Small intestine (tissue), 7 donors: ENCODE data around the gene MST1R. TPM values are rescaled to one million over a fixed set of nuclear protein-coding genes. Genes with fewer than 3 reads are reported as not detected.

ENCODE experiments used
- DNase-seq, 2 donors: peaks; one replicate each; pipeline versions ENCODE4 v3.0.0 to v3.0.0-alpha.2; 2013
- FAIRE-seq: peaks from 2 replicates; lab custom pipeline; 2012; peaks lifted over from hg19 to GRCh38; lab: Jason Lieb, UNC
- H3K27ac ChIP-seq, 3 donors: one replicate each; pipeline ENCODE4 v1.5.1; 2013; ENCODE audit warnings: low read length in 2 of 3, mild to moderate bottlenecking in 2 of 3, control low read depth in 1 of 3, inconsistent platforms in 1 of 3, low read depth in 1 of 3, moderate library complexity in 1 of 3
- H3K27me3 ChIP-seq, 3 donors: one replicate each; pipeline ENCODE4 v1.6.1; 2013; ENCODE audit warnings: low read length in 3 of 3, inconsistent platforms in 1 of 3; ENCODE audit not compliant: control insufficient read depth in 3 of 3, insufficient read depth in 3 of 3
- H3K36me3 ChIP-seq, 3 donors: one replicate each; pipeline ENCODE4 v1.6.1; 2013; ENCODE audit warnings: low read length in 3 of 3, inconsistent platforms in 1 of 3, low read depth in 1 of 3, mild to moderate bottlenecking in 1 of 3, moderate library complexity in 1 of 3; ENCODE audit not compliant: control insufficient read depth in 3 of 3, insufficient read depth in 2 of 3
- H3K4me1 ChIP-seq, 3 donors: one replicate each; pipeline ENCODE4 v1.6.1; 2013; ENCODE audit warnings: low read length in 2 of 3, inconsistent platforms in 1 of 3, low read depth in 1 of 3, mild to moderate bottlenecking in 1 of 3, moderate library complexity in 1 of 3; ENCODE audit not compliant: control insufficient read depth in 3 of 3, insufficient read depth in 2 of 3
- H3K4me3 ChIP-seq, 3 donors: one replicate each; pipeline ENCODE4 v1.5.1; 2013; ENCODE audit warnings: low read length in 3 of 3, control low read depth in 1 of 3, inconsistent platforms in 1 of 3, low read depth in 1 of 3, mild to moderate bottlenecking in 1 of 3, moderate library complexity in 1 of 3
- H3K9me3 ChIP-seq, 2 donors: one replicate each; pipeline ENCODE4 v1.6.1; 2013; ENCODE audit warnings: low read depth in 1 of 2, low read length in 1 of 2; ENCODE audit not compliant: control insufficient read depth in 2 of 2, insufficient read depth in 1 of 2
- WGBS, 3 donors: extraction: QIAGEN DNeasy Blood & Tissue Kit; methylation state at CpG; one replicate each; pipeline ENCODE4 v1.1.7; 2013; 5-methylcytosine and 5-hydroxymethylcytosine counted together
- polyA plus RNA-seq, 4 donors: library from polyadenylated mRNA; stranded (reverse) in 3 of 4; unstranded in 1 of 4; fragments of 200-250 nt in 3 of 4; fragments of 120-200 nt in 1 of 4; gene quantifications; one replicate each; pipeline versions ENCODE4 v1.2.1 to v1.2.3, GENCODE V29; 2013
- donor health status: healthy with polysubstance abuse.
- donor health status: control.
- donor health status: control.
- donor health status: Bipolar disorder and iron deficiency.
- donor health status: healthy.

The MST1R gene
- polyA plus RNA-seq, 4 donors, result 46.8 to 145 (median 84.5) TPM

DNA sequence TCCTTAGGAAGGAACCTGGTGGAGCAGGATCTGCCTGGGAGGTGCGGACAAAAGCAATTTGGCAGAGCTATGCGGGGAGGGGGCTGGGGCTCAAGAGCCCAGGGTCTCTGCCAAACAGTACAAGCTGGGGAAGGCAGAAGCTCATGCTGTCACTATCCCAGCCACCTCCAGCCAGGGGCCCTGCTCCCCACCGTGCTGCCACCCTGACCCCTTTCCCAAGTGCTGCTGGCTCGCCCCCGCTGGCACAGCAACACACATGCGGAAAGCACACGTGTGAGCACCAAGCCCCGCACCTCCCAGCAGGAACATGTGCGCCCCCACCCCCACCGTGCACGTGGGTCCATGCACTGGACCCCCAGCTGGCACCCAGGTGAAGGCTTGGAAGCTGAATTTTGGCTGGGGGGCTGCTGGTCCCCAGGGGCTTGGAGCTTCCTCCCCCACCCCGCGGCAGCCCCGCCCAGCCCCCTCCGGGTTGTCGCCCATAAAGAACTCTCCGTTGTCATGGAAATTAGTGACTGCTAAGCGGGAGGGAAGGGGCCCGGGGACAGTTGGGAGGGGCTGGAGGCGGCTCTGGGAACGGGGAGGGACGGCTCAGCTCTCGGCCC, 34.7 kb downstream of the MST1R start:
- Histone ChIP-seq H3K4me1 (peaks cover 7 to 44% (median 11%) of the 10 kb centered on the region in 3 donors), H3K4me3 (peak overlapping the region in 2 of 3 donors; percentile 22 to 48), H3K36me3 (peaks cover 0 to 2% (median 0%) of the 10 kb centered on the region in 3 donors), H3K27me3 (peaks cover 0 to 21% (median 17%) of the 10 kb centered on the region in 3 donors), H3K9me3 (no peaks in the 10 kb centered on the region), H3K27ac (no peak overlapping the region)
- DNase-seq (no peak), FAIRE-seq (no peak)
- 4 to 7% (median 4%) methylated on average over 18 to 23 of the region's 23 CpGs for WGBS, 3 donors

DNA sequence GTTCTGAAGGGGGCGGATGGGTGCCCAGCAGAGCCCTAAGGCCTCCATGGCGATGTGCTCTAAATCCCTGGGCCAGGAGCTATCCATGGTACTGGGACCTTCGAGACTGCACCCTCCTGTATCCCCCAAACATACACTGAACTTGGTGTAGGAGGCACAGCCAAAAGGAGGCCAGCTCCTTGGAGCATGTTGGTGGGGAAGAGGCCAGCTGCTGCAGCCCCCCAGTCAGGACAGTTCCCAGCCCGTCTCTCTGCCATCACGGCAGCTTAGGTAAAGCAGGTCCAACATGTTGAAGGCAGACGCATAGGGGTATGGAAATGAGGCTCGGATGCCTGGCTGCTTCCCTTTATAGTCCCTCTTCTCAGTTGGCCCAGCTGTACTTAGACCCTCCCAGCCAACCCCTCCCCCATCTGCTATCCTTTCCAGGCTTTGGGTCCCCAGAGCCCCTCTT, 35.8 kb downstream of the MST1R start:
- WGBS, 3 donors, result 23 to 35% (median 33%) methylated on average over 7 of the region's 7 CpGs
- Histone ChIP-seq H3K27me3 (peaks cover 0 to 21% (median 17%) of the 10 kb centered on the region in 3 donors), H3K4me3 (no peak overlapping the region), H3K4me1 (peaks cover 2 to 34% (median 4%) of the 10 kb centered on the region in 3 donors), H3K9me3 (no peaks in the 10 kb centered on the region), H3K36me3 (no peaks in the 10 kb centered on the region), H3K27ac (no peak overlapping the region)
- FAIRE-seq (no peak), DNase-seq (peak in 1 of 2 donors; percentile 68)

DNA sequence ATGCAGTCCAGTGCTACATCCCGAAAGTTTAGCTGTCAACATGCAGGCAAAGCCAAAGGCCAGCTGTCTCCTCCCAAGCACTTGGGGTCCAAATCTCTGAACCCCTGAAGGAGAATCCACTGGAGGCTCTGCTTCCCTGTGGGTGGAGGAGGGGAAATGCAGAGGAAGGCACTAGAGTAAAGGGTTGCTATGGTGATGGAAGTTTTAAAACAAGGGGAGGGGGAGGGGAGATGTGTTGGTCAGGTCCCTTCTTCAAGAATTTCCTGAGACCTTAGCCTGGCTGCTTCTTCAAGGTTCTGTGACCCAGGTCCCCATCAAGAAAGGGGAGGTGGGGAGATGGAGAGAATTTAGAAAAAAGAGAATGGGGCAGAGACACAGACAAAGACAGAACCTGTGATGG, 36.3 kb downstream of the MST1R start:
- H3K27ac ChIP-seq, result no peak overlapping the region
- H3K9me3 ChIP-seq, result no peaks in the 10 kb centered on the region
- no peak overlapping the region for H3K4me3 ChIP-seq
- no peak for FAIRE-seq
- H3K36me3 ChIP-seq, result no peaks in the 10 kb centered on the region
- peaks cover 0 to 21% (median 17%) of the 10 kb centered on the region in 3 donors for H3K27me3 ChIP-seq
- peaks cover 0 to 29% (median 0%) of the 10 kb centered on the region in 3 donors for H3K4me1 ChIP-seq
- WGBS, 3 donors, result 82 to 100% (median 100%) methylated on average over 1 of the region's 1 CpG
- DNase-seq, result no peak

DNA sequence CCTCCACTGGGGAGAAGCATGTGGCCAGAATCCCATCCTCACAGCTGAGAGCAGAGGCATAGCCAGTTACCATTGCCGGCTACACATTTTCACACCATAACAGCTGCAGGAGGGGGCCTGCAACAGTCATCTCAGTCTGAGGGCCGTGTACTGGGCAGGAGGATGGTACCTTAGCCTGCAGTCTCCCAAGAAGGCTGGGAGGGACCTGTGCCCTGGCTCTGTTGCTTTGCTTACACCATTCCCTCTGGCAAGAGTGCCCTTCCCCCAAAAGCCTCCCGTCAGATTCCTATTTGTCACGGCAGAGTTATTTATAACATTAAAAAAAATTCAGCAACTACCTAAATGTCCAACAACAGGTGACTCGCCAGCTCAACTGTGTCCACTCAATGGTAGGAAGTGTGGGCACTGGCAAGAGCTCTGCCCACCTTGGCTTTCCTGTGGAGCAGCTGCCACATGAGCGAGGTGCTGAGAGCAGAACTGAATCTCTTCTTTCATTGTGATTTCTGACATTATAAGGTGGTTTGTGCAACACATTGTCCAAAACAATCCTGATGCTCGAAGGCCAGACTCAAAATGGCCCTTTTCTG, 38.4 kb downstream of the MST1R start:
- 44 to 60% (median 52%) methylated on average over 7 of the region's 7 CpGs for WGBS, 3 donors
- no peak for FAIRE-seq
- H3K4me1 ChIP-seq, result peaks cover 0 to 16% (median 0%) of the 10 kb centered on the region in 3 donors

DNA sequence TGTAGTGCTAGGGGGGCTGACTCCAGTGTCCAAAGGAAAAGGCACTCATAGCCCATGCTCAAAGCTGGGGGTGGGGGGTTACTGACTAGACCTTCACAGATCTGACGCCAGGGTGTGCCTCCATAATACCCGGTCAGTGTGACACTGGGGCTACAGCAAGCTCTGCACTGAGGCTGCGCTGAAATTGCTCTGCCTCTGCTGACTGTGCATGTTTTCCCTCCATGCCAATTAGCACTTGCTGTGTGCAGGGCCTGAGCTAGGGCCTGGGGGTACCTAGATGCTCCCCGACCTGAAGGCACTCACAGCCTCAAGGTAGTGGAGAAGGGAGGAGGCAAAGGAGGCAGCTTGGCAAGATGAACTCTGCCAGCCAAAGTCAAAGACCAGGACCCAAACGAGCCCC, 39.2 kb downstream of the MST1R start:
- H3K4me1 ChIP-seq, result peaks cover 0 to 11% (median 0%) of the 10 kb centered on the region in 3 donors
- FAIRE-seq (no peak), DNase-seq (no peak)
- H3K27me3 ChIP-seq, result peaks cover 0 to 16% (median 14%) of the 10 kb centered on the region in 3 donors
- WGBS, 3 donors, result 65 to 66% (median 65%) methylated on average over 5 of the region's 5 CpGs
- H3K27ac ChIP-seq, result no peak overlapping the region
- peaks cover 0 to 23% (median 0%) of the 10 kb centered on the region in 3 donors for H3K36me3 ChIP-seq
- H3K9me3 ChIP-seq, result no peaks in the 10 kb centered on the region
- no peak overlapping the region for H3K4me3 ChIP-seq

More for the DNA sequence above, 38.4 kb downstream of the MST1R start:
- no peak overlapping the region for H3K4me3 ChIP-seq
- DNase-seq, result no peak
- H3K27me3 ChIP-seq, result peaks cover 0 to 17% (median 15%) of the 10 kb centered on the region in 3 donors
- peaks cover 0 to 15% (median 0%) of the 10 kb centered on the region in 3 donors for H3K36me3 ChIP-seq
- no peaks in the 10 kb centered on the region for H3K9me3 ChIP-seq
- no peak overlapping the region for H3K27ac ChIP-seq

DNA sequence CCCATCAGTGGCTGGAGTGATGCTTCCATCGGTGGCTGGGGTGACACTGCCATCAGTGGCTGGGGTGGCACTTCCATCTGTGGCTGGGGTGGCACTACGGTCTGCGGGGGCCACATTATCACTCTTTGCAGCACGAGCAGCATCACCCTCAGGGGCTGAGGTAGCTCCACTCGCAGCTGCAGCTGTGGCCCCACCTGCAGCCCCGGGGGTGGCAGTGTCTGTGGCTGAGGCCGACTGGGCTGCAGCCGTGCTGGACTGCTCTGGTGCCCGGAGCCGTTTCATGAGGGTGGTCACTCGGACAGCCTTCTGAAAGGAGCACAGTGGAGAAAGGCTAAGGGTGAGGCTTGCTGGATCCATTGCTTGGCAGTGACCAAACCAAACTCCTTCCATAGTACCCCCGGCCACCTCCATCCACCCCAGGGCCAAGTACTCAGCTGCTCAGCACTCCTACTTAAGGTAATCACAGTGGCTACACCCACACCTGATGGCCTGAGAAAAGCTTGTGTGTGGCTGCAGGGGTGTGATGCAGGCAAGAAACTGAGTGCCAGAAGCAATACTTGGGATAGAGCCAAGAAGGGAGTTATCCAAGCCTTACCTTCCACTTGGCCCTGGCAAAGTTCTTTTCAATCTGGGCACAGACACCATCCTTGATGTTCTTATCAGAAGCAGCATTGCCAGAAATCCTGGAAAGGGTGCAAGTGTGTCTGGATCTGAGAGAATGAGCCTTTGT, 43.9 kb downstream of the MST1R start:
- no peak for FAIRE-seq
- 82 to 87% (median 84%) methylated on average over 11 to 12 of the region's 12 CpGs for WGBS, 3 donors
- DNase-seq, result no peak

DNA sequence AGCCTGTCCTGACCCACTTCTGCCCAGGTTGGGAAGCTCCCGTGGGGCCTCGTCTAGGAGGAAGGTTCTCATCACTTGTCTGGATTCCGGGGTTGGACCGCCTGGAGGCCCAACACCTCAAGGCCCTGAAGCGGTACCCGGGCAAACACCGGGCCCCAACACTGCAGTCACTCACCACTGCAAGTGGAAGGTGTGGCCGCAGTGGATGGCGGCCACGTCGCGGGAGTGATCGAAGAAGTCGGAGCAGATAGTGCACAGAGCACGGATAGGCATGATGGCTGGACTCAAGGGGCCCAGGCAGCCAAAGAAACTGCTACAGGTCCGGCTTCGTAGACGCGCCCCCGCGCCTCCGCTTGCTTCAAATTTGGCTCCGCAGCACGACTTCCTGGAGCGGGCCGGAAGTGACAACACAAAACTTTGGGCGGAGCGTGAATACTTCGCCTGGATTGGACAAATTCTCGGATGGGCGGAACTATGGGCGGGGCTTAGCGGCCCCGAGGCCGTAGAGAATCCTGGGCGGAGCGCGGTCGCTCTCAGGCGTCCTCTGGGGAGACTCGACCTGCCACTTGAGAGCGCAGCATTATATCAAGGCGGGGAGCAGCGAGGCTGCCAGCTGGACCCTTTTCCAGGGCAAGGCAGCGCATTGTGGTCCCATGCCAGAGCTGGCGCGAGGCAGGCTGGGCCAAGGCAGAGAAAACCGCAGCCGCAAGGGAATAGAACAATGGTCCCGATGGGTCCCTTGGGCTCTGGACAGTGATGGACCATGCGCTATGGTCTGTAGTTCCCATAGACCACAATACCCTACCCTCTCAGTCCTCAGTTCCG, 47.3 kb downstream of the MST1R start, which contains the start of gene TRAIP:
Gene TRAIP (minus strand): TSS at position 384 of the 825 bp plus-strand sequence. CDS start 111 bp downstream, at position 273.
- Histone ChIP-seq H3K27me3 (no peaks in the 10 kb centered on the region), H3K9me3 (no peaks in the 10 kb centered on the region), H3K27ac (peak within 1 kb of the TSS; percentile 36 to 82 (median 43)), H3K36me3 (peaks cover 0 to 28% (median 0%) of the 10 kb centered on the region in 3 donors), H3K4me1 (peaks cover 2 to 7% (median 3%) of the 10 kb centered on the region in 3 donors), H3K4me3 (peak within 1 kb of the TSS; percentile 53 to 68 (median 63))
- 3 to 5% (median 4%) methylated on average over 52 of the region's 52 CpGs for WGBS, 3 donors
- DNase-seq, result peak; percentile 97 to 98
- FAIRE-seq, result no peak

More for the DNA sequence above, 43.9 kb downstream of the MST1R start:
- Histone ChIP-seq H3K4me3 (no peak overlapping the region), H3K27me3 (peaks cover 0 to 3% (median 0%) of the 10 kb centered on the region in 3 donors), H3K36me3 (peaks cover 0 to 33% (median 0%) of the 10 kb centered on the region in 3 donors), H3K27ac (no peak overlapping the region), H3K9me3 (no peaks in the 10 kb centered on the region), H3K4me1 (peaks cover 2 to 7% (median 3%) of the 10 kb centered on the region in 3 donors)
